MM.1S (cell line): ENCODE data around the gene DDX23.

Experiments
- DNase-seq: peaks from one replicate; pipeline ENCODE4 v3.0.0-alpha.2; 2015
- H2AFZ ChIP-seq: fragments of 300-600 bp; sonication (generic); 2 replicates; pipeline ENCODE4 v1.6.0; 2016; ENCODE audit warnings: antibody characterized with exemption, low read length
- H3F3A ChIP-seq: fragments of 300-600 bp; sonication (generic); 2 replicates; pipeline ENCODE4 v1.6.1; 2016; ENCODE audit warnings: mild to moderate bottlenecking, antibody characterized with exemption, low read length, moderate library complexity, mixed read lengths; ENCODE audit not compliant: insufficient read depth
- H3K27ac ChIP-seq: fragments of 300-600 bp; sonication (generic); 2 replicates; pipeline ENCODE4 v1.5.1; 2016; ENCODE audit warnings: mild to moderate bottlenecking, low read length
- H3K27me3 ChIP-seq: fragments of 300-600 bp; sonication (generic); replicated peaks from 2 replicates; pipeline ENCODE4 v1.6.0; 2016; ENCODE audit warnings: low read length; ENCODE audit not compliant: insufficient read depth
- H3K36me3 ChIP-seq: fragments of 300-600 bp; sonication (generic); replicated peaks from 2 replicates; pipeline ENCODE4 v1.6.1; 2016; ENCODE audit warnings: mild to moderate bottlenecking, low read length, mixed read lengths; ENCODE audit not compliant: insufficient read depth
- H3K4me1 ChIP-seq: fragments of 300-600 bp; sonication (generic); 2 replicates; pipeline ENCODE4 v1.6.1; 2016; ENCODE audit warnings: low read length, mixed read lengths
- H3K4me2 ChIP-seq: fragments of 300-600 bp; sonication (generic); 2 replicates; pipeline ENCODE4 v1.6.0; 2016; ENCODE audit warnings: low read depth, low read length
- H3K4me3 ChIP-seq: fragments of 300-600 bp; sonication (generic); 2 replicates; pipeline ENCODE4 v1.5.1; 2016; ENCODE audit warnings: low read length, mixed read lengths
- H3K79me2 ChIP-seq: fragments of 300-600 bp; sonication (generic); 2 replicates; pipeline ENCODE4 v1.6.1; 2016; ENCODE audit warnings: mixed run types, low read length, mixed read lengths
- H3K9ac ChIP-seq: fragments of 300-600 bp; sonication (generic); 2 replicates; pipeline ENCODE4 v1.6.1; 2016; ENCODE audit warnings: low read length, mixed read lengths
- H3K9me2 ChIP-seq: fragments of 300-600 bp; sonication (generic); replicated peaks from 2 replicates; pipeline ENCODE4 v1.6.1; 2016; ENCODE audit warnings: mild to moderate bottlenecking, low read length, mixed read lengths; ENCODE audit not compliant: insufficient read depth
- H3K9me3 ChIP-seq: fragments of 300-600 bp; sonication (generic); replicated peaks from 2 replicates; pipeline ENCODE4 v1.6.1; 2016; ENCODE audit warnings: mild to moderate bottlenecking, low read length, mixed read lengths; ENCODE audit not compliant: insufficient read depth
- H4K20me1 ChIP-seq: fragments of 300-600 bp; sonication (generic); 2 replicates; pipeline ENCODE4 v1.6.1; 2016; ENCODE audit warnings: mild to moderate bottlenecking, low read length, moderate library complexity, mixed read lengths; ENCODE audit not compliant: insufficient read depth
- CTCF ChIP-seq: fragments of 300-600 bp; sonication (generic); IDR thresholded peaks from 2 replicates; pipeline ENCODE4 v1.5.1; 2016; ENCODE audit warnings: antibody characterized with exemption, low read length, mixed read lengths
- EZH2 ChIP-seq: fragments of 300-600 bp; sonication (generic); optimal IDR thresholded peaks from 2 replicates; pipeline ENCODE3; 2017; ENCODE audit warnings: low read depth, mild to moderate bottlenecking, antibody characterized with exemption, low read length, mixed read lengths
- EZH2phosphoT487 ChIP-seq: fragments of 300-600 bp; sonication (generic); IDR thresholded peaks from 2 replicates; pipeline ENCODE4 v1.6.1; 2018; ENCODE audit warnings: antibody characterized with exemption, low read length

The DDX23 gene

GRCh38 chr12:48813465-48814261 lies 38.3 kb downstream of the DDX23 start:
- H3K9ac ChIP-seq: peak overlapping the region; percentile 70; the same call in 1 of the 2 replicates
- no peak for DNase-seq

GRCh38 chr12:48812389-48812788 lies 39.6 kb downstream of the DDX23 start:
- no peak overlapping the region for H3K4me3 ChIP-seq
- no peaks in the 10 kb centered on the region for H3K9me3 ChIP-seq
- no peak overlapping the region for H2AFZ ChIP-seq
- no peak overlapping the region for H3K9ac ChIP-seq
- H3K27me3 ChIP-seq: peaks cover 10% of the 10 kb centered on the region
- H3K36me3 ChIP-seq: no peaks in the 10 kb centered on the region
- TF ChIP-seq EZH2: no peak
- no peak for TF ChIP-seq CTCF
- TF ChIP-seq EZH2phosphoT487: no peak
- no peak overlapping the region for H3K4me2 ChIP-seq
- H3K9me2 ChIP-seq: no peaks in the 10 kb centered on the region
- no peak overlapping the region for H3K27ac ChIP-seq
- no peak for DNase-seq
- no peaks in the 10 kb centered on the region for H4K20me1 ChIP-seq
- H3F3A ChIP-seq: peaks cover 5% of the 10 kb centered on the region; the same call in 1 of the 2 replicates
- peaks cover 17% of the 10 kb centered on the region; the same call in 1 of the 2 replicates for H3K4me1 ChIP-seq
- no peaks in the 10 kb centered on the region for H3K79me2 ChIP-seq

More at GRCh38 chr12:48813465-48814261, 38.3 kb downstream of the DDX23 start:
- Histone ChIP-seq H3K27me3 (peaks cover 14% of the 10 kb centered on the region), H3K79me2 (no peaks in the 10 kb centered on the region), H3K4me2 (peak overlapping the region; percentile 100), H3F3A (peaks cover 5% of the 10 kb centered on the region; the same call in 1 of the 2 replicates), H3K27ac (no peak overlapping the region), H2AFZ (peak overlapping the region; percentile 100), H3K9me2 (no peaks in the 10 kb centered on the region), H3K4me1 (peaks cover 17% of the 10 kb centered on the region; the same call in 1 of the 2 replicates), H3K4me3 (peak overlapping the region; percentile 78), H4K20me1 (no peaks in the 10 kb centered on the region), H3K36me3 (no peaks in the 10 kb centered on the region), H3K9me3 (no peaks in the 10 kb centered on the region)
- TF ChIP-seq CTCF (no peak), EZH2phosphoT487 (no peak), EZH2 (no peak)

GRCh38 chr12:48811437-48812090 lies 40.4 kb downstream of the DDX23 start:
- no peak for TF ChIP-seq CTCF
- no peak for TF ChIP-seq EZH2
- no peak for TF ChIP-seq EZH2phosphoT487

More at GRCh38 chr12:48811437-48812090, 40.4 kb downstream of the DDX23 start:
- no peak for DNase-seq
- H3K4me1 ChIP-seq: peaks cover 17% of the 10 kb centered on the region; the same call in 1 of the 2 replicates
- H3K27me3 ChIP-seq: peaks cover 2% of the 10 kb centered on the region
- no peak overlapping the region for H3K27ac ChIP-seq
- no peak overlapping the region for H2AFZ ChIP-seq
- no peaks in the 10 kb centered on the region for H3K79me2 ChIP-seq
- H3K9me2 ChIP-seq: no peaks in the 10 kb centered on the region
- H3K9me3 ChIP-seq: no peaks in the 10 kb centered on the region
- no peaks in the 10 kb centered on the region for H4K20me1 ChIP-seq
- H3K4me3 ChIP-seq: no peak overlapping the region
- no peak overlapping the region for H3K4me2 ChIP-seq
- H3K9ac ChIP-seq: no peak overlapping the region
- H3K36me3 ChIP-seq: no peaks in the 10 kb centered on the region
- H3F3A ChIP-seq: peaks cover 5% of the 10 kb centered on the region; the same call in 1 of the 2 replicates
